Midbrain (tissue), 1 donor: ENCODE measurements around the gene CEP85.

Source experiments
- DNase-seq: peaks from one replicate; lab custom pipeline; 2025; lab: John Stamatoyannopoulos, UW

The CEP85 gene

DNA sequence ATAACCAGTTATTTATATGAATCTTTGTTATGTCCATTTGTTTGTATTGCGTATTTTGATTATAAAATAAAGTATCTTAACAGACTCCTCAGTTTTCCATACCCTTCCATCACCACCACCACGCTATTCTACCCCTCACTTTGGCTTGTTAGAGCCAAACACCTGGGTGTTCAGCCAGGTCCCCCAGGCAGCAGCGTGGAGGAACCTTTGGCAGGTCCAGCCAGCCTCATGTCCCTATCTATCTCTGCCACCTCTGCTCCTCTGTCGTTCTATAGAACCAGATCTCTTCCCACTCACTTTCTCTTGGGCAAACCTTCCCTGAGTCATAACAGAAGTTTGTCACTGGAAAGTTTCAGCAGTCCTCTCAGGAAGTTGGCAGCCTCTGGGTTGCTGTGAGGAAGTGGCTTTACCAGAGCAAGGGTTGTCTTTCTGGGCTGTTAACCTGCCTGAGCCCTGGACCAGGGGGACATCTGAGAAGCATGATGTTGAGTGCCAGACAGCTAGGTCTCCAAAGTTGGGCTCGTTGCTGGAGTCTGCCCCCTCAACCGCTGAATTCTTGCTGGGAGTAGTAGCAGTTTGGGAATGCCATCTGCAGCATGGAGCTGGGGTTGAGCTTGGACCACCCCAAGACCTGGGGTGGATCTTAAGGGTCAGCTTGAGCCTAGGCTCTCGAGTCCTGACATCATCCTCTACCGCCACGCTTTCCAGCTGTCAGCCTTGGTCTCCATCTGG is 44.9 kb downstream of the CEP85 start:
- peak; percentile 11 for DNase-seq

DNA sequence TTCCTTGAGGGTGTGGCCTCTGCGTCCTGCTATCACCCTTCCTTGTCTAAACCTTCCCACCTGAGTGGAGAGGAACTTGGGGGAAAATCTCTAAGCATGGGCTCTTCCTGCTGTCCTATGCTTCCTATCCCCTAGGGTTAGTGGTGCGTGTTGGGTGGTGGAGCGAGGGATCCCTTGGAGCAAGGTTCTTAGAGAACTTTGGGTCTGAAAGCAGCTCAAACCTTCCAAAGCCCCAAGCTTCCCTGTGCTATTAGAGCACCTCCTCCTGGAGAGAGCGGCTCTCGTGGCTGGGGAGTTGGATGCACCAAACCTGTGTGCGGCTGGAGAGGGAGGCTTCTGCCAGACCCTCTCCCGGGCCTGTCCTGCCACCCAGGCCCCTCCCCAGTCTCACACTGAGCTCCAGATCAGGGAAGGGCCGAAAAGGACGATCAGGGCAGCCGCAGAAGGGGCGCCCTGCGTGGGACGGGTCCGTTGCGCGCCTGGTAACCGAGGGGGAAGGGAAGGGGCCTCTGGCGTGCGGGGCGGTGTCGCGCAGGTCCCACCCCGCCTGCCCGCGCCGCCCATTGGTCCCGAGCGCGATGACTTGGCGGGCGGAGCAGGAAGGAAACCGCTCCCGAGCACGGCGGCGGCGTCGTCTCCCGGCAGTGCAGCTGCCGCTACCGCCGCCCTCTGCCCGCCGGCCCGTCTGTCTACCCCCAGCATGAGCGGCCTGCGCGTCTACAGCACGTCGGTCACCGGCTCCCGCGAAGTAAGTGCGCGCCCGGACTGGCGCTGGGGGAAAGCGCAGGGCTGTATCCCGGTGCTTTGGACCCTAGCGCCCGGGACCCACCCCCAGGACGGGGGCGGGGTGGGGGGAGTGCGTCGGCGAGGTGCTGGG is 45.7 kb downstream of the CEP85 start, which contains the start of gene SH3BGRL3:
SH3BGRL3 (plus strand) TSS at position 631 of the 877 bp plus-strand sequence; CDS start at position 701, 70 bp downstream.
- DNase-seq: peak; percentile 85

DNA sequence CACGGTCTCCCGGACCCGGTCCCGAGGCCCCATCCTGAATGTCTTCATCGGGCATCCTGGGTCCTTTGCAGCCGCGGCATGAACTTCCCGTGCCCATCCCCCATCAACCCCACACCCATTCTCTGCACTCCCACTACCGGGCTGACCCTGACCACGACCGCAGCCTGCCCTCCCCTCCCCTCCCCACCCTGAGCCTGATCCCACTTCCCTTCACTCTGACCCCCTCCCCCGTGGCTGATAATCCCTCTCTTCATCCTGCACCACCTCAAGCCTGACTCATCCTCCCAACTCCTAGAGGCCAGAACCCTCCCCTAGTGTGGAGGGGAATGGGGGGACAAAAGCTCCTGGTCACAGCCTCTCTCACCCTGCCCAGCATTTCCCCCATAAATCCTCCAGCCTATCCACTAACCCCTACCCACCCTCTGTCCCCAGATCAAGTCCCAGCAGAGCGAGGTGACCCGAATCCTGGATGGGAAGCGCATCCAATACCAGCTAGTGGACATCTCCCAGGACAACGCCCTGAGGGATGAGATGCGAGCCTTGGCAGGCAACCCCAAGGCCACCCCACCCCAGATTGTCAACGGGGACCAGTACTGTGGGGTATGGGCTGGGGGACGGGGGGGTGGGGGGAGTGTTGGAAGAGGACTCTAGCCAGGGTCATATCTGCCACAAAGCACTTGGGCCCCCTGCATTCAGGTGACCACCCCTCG is 46.5 kb downstream of the CEP85 start:
- DNase-seq: no peak

DNA sequence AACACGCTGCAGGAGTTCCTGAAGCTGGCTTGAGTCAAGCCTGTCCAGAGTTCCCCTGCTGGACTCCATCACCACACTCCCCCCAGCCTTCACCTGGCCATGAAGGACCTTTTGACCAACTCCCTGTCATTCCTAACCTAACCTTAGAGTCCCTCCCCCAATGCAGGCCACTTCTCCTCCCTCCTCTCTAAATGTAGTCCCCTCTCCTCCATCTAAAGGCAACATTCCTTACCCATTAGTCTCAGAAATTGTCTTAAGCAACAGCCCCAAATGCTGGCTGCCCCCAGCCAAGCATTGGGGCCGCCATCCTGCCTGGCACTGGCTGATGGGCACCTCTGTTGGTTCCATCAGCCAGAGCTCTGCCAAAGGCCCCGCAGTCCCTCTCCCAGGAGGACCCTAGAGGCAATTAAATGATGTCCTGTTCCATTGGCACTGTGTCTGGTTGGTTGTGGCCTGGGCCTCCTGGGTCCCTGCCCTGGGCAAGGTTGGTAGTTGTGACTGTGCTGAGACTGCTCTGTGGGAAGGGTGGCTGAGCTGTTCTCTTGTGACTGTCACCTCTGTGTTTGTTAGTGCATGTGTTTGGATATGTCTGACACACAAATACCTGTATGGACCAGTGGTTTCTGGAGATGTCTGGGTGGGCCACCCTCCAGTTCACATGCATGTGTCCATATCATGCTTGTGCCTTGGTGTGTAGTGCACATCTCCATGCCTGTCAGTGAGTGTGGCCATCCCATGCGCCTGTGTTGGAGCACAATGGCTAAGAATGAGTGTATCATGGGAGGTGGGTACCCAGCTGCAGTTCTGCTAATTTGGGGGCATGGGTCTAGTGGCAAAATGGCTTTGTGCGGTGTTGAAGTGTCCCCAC is 47.3 kb downstream of the CEP85 start:
- no peak for DNase-seq

DNA sequence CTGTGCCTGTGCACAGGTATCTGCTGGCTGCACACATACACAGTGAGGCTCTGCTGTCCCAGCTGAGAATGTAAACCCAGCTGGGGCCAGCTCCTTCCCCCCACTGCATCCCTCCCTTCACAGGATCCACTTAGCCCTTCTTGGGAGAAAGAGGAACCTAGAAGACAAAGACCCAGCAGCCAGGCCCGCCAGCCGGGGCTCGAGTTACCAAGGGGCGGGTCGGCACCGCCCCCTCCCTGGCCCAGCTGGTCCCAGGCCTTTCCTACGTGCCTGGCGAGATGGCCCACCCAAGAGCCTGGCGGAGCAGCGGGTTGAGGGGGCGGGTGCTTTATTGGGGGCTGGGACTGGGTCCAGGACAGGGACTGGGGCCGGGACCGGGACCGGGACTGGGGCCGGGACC is 48.0 kb downstream of the CEP85 start:
- no peak for DNase-seq

DNA sequence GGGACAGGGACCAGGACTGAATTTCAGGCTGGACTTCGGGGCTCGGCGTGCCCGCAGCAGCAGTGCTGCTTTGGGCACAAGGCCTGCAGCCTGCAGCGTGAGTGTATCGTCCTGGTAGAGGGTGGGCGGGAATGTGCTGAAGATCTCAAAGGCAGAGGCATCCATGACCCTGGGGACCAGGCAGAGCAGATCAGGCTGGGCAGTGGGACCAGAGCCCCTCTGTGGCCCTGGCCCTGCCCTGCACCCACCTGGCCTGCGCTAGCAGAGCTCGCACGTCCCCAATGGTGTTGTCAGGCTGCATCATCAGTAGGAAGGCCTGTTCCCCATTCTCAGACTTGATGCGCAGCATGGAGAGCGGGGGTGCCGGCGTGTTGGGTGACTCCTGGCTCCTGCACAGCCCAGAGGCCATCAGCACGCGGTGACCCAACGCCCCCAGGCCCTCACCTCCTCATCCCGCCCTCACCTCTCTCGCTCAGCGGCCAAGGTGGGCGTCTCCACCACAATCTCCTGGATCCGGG is 48.5 kb downstream of the CEP85 start:
- DNase-seq: no peak

DNA sequence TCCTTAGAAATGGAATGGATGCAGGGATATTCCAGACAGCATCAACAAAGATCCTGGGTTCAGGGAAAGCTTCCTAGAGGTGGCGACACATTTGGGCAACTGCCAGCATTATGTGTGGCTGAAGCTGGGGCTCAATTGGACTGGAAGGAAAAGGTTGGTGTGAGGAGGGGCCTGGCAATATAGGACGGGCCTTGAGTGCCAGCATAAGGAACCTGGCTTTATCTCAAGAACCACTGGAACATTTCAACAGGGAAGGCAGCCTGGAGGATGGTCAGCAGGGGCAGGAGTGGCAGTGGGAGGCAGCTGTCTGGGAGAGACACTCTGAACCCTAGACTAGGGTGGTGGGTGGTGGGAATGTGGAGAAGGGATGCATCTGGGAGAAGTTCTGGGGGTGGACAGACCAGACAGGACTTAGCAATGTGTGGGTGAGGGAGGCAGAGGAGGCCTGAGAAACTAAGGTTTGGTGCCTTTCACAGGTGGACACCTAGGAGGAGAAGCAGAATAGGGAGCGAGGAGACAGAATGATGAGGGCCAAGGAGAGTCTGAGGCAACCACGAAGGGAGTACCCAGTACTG is 49.4 kb downstream of the CEP85 start:
- no peak for DNase-seq

DNA sequence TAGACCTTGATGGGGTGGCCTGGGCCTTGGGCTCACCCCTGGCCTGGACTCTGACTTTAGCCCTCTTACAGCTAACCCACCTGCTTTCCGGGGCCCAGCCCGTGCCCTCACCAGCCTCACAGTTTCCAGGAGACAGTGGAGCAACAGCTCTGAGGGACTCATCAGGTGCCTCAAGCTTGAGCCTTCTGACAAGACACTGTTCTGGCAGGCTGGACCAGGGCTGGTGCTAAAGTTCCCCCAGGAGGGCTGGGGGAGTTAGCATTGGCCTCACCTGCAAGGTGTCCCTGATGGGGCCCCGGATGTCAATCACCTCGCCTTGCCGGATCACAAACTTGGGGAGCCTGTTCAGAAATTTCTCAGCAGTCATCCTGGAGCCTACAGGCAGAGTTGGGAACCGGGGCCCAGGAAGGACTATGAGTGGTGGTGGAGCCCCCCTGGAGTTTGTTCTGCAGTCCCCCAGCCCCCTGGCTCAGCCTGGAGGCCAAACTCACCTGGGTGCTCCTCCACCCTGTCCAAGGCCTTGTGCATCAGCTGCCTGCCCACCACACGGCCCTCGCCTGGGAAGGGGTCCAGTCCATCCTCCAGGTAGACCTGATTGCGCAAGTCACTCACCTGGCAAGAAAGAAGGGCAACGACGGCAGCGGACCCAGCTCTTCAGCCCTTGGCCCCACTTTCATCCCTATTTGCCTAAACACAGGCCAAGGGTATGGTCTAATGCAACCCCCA is 50.0 kb downstream of the CEP85 start:
- no peak for DNase-seq

DNA sequence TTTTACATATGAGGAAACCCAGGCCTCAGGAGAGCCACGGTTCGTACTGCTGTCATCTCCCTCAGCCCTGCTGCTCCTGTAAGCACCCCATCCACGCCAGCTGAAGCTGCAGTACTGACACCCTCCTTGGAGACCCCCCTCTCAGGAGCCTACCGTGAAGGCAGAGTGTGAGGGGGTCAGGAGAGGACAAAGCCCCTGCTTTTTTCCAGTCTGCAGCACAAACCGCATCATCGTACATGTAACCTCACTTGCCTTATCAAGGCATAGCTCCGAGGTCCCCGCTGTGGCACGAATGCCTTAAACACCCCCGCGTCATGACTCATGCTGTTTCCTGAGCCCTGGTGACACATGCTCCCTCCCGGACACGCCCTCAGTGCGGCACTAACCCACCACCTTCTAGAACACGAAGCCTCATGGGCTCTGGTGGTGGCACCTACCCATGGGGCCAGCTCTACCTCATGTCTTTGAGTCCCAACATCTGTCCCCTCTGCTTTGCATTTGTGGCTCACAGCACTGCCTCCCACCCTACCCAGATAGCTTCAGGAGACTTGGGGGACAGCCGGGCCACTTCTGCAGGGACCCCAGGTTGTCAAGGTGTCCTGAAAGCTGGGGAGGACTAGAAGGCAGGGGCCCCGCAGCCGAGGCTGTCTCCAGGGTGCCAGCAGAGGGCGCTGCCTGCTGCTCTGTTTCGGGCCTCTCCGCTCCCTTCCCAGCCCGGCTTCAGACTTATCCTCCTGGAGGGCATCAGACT is 50.8 kb downstream of the CEP85 start:
- DNase-seq: peak; percentile 20

DNA sequence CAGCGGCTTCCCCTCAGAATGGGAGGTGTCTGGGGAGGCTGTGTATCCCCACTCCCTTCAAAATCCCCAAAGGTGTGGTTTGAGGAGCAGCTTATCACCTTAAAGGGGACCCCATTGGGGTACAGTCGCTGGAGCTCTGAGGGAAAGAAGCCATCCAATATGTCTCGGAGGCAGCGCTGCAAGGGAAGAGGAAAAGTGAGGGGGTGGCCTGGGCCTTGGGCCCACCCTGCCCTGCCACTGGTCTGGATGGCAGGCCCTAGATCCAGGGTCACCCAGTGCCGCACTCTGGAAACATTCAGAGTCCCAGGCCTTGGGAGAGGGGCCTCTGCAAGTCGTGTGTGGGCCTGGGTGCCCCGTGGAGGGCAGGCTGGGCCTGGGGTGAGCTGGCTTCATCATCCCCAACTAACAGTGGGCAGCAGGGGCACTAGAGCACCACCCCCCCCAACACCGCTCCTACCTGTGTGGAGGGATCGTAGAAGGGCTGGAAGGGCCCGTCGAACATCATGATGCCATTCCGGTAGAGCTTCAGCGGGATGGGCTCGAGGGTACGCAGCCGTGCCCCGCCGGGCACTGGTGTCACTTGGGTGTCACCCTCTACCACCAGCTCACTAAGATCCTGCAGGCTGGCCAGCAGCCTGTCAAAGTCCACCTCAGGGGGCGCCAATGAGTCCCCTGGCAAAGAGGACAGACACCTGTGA is 51.5 kb downstream of the CEP85 start:
- no peak for DNase-seq

DNA sequence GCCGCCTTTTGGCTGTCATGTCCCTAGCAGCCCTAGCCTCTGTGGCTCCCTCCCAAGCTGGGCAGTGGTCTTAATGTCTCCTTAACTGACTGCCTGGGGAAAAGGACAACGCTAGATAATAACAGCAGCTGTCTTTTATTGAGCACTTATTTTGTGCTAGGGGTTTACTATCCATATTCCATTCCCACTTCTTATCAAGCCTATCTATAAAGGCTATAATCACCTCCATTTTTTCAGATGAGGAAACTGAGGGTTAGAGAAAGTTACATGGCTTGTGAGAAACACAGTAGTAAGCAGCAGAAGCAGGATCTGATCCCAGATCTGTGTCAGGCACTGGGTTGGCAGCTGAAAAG is 52.0 kb downstream of the CEP85 start:
- no peak for DNase-seq

DNA sequence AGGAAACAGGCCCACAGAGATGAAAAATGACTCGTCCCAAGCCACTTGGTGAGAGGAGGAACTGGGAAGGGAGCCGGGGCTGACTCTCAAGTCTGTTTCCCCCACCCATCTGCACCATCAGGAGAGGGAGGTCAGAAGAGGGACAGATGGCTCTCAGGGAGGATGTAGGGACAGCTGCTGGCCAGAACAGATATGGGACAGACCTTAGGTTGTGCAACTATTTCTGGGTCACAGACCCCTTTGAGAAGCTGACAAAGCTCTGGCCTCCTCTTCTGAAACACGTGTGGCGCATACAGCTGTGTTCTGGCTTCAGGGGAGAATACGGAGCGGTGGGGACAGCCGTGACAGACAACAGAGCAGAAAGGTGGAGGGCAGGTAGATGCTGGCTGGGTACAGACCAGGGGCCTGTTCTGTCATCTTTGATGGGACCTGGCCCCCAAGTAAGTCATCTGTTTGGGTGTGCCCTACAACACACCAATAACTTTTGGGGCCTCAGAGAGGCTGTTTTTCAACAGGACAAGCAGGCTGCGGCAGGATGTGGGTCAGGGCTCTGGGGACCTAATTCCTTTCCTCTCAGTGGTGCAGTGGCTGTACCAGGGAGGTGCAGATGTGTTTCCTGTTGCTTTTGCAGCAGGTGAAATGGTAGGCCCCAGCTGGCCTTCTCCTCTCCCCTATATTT is 53.2 kb downstream of the CEP85 start:
- no peak for DNase-seq

DNA sequence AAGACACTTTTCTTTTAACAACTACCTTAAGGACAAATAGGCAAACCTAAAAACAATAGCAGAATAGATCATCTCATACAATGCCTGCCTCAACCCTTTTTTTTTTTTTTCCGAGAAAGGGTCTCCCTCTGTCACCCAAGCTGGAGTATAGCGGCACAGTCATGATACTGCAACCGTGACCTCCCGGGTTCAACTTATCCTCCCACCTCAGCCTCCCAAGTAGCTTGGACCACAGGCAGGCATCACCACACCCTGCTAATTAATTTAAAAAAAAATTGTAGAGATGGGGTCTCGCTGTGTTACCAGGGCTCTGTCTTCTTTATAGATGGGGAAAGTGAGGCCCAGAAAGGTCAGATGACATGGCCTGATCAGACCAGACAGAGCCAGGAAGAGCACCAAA is 53.8 kb downstream of the CEP85 start:
- no peak for DNase-seq

DNA sequence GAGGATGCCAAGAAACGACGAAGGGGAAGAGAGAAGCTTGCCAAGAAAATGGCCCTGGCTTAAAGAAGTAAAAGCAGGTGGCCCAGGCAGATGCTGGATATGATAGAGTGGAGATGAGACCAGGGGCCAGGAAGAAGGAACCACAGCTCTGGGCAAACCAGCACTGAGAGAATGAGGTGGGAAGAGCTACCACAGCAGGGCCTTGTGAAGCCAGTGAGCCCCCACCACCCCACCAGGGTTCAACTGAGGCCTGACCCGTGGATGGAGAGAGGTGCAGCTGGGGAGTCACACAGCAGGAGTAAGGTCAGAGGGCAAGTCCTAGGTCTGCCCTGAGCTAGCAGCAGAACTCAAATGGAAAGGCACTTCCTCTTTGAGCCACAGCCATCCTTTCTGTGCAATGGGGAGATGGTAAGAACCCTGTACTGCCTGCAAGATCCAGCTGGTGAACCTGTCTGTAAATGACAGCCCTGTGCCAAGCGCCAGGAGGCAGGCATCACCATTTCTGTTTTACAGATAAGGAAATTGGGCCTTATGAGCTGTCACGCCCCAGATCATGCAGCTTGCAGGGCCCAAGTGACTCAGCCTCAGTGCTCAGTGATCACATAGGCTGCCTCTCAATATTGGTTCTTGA is 54.4 kb downstream of the CEP85 start:
- DNase-seq: no peak

DNA sequence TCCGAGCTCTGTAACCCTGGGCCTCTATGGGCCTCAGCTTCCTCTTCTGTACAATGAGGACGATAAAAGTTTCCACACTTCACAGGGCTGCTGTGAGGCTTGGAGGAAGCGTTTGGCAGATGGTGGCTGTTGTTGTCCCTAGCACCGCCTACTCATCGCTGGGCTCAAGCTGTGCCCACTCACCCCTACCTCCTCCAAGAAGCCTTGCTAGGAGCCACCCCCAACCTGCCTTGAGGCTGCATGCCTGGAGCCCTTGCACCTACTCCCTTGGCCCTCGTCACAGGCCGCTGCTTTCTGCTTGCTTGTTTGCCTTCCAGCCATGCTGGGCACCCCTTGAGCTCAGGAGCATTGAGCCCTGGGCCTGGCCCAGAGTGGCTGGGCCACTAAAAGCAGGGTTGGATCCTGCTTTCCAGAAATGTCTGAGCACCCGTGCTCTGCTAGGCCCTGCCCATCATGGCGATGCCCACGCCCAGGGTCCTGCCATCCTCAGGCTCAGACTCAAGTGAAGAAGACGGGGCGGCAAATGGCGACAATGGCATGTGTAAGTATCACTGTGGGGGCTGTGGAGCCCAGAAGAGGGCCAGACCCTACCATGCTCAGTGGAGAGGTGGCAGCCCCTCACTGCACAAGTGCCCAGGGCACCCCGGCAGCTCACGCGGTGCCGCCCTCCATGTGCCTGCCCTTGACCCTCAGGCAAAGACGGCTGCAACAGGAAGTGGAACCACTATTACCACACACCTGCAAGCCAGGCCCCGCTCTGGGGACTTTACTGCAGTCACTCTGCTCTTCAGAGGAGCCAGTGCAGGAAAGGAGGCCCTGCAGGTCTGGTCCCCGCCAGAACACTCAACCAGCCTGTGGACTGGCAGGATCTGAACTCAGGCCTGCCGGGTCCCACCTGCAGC is 55.4 kb downstream of the CEP85 start:
- DNase-seq: no peak

DNA sequence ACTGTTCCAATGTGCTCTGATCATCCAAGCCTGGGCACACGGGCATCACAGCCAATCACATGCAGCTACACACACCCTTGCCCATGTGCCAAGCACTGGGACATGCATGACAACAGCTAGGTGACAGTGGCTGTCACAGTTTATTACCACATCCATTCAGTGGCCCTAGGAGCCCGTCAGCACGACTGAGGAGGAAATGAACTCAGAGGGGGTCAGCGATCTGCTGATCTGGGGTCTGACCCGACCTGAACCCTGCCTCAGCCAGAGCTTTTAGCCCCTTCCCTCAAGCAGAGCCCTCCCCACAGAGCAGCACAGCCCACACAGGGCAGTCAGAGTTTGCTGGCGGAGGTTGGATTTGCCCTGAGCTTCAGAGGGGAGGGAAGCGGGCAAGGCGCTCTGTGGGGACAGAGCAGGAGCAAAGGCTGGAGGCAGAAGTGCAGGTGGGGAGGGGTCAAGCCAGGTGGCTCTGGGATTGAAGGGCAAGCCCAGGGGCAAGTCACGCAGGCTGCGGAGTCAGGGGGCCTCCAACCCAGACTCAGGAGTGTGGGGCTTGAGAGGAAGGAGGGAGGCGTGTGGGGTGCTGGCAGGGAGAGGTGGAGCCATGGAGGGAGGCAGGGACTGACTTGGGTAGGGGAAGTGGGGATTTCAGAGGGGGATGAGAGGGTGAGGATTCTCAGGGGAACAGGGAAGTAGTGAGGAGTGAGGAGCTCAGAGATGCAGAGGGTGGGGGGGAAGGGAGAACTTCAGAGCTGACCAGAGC is 56.3 kb downstream of the CEP85 start:
- DNase-seq: no peak
